HCT116 (cell line): ENCODE measurements around the gene PRB2. TPM values are rescaled to one million over a fixed set of nuclear protein-coding genes. Genes with fewer than 3 reads are reported as not detected.
"Not testable (repeated sequence)": the region's sequence is repeated elsewhere in the genome, so short reads cannot be mapped to it uniquely, and the experiment has no call there.

Source experiments
- ATAC-seq: fragments of 200-7000 bp; cut with Tn5 transposase; 2 replicates; pipeline ENCODE4 v1.9.1; 2020; ENCODE audit warnings: mild to moderate bottlenecking, moderate library complexity
- BruUV-seq: library from RNA; stranded (reverse); fragments of 400-500 nt; replicated peaks from 2 replicates; lab custom pipeline; 2021; lab: Mats Ljungman, UMichigan
- CTCF ChIA-PET: fragments of 300-600 bp; sonication (Branson Sonifier 250); formaldehyde crosslinking; loops from one replicate; lab custom pipeline; 2021; ENCODE audit warnings: antibody characterized with exemption; lab: Charles Lee
- POLR2A ChIA-PET: fragments of 300-600, 350-600 bp; sonication (Branson Sonifier 250); formaldehyde crosslinking; loops from one replicate; lab custom pipeline; 2021; ENCODE audit warnings: antibody characterized with exemption; lab: Charles Lee
- RAD21 ChIA-PET, 2 experiments: fragments of 300-600 bp; sonication (Branson Sonifier 250); formaldehyde crosslinking; loops; one replicate each; lab custom pipeline; 2023; ENCODE audit warnings: low total read pairs in 2 of 2; ENCODE audit not compliant: uncharacterized antibody in 2 of 2, unreplicated experiment in 2 of 2, low non-redundant PET in 1 of 2; lab: Charles Lee
- DNase-seq: peaks from one replicate; pipeline ENCODE4 v3.0.0-alpha.2; 2010; ENCODE audit warnings: low read depth, low spot score
- H2AFZ ChIP-seq: fragments of 200-600 bp; shearing (Covaris generic), sonication (generic); 2 replicates; pipeline ENCODE4 v1.6.1; 2017; ENCODE audit warnings: low read depth, mixed run types, mixed read lengths, antibody characterized with exemption, low read length; ENCODE audit not compliant: poor library complexity, severe bottlenecking
- H3K27ac ChIP-seq: 2 replicates; pipeline ENCODE4 v1.5.1; 2012; ENCODE audit warnings: low read depth, low read length
- H3K27me3 ChIP-seq: fragments of 200-600 bp; sonication (generic); 2 replicates; pipeline ENCODE4 v1.6.1; 2016; ENCODE audit warnings: mixed run types, low read length, mixed read lengths; ENCODE audit not compliant: insufficient read depth
- H3K36me3 ChIP-seq, 2 experiments: fragments of 200-500 bp in 1 of 2; fragments of 200-600 bp in 1 of 2; sonication (Bioruptor generic) in 1 of 2; sonication (generic) in 1 of 2; 2 replicates each; pipeline versions ENCODE4 v1.5.1 to v1.6.1; 2014 to 2016; ENCODE audit warnings: low read length in 2 of 2, inconsistent platforms in 1 of 2, mixed read lengths in 1 of 2, mixed run types in 1 of 2; ENCODE audit not compliant: insufficient read depth in 2 of 2, control insufficient read depth in 1 of 2
- H3K4me1 ChIP-seq, 2 experiments: fragments of 200-600 bp in 1 of 2; sonication (generic) in 1 of 2; 2 replicates each; pipeline versions ENCODE4 v1.5.1 to v1.6.1; 2012 to 2017; ENCODE audit warnings: low read length in 2 of 2, inconsistent platforms in 1 of 2, mild to moderate bottlenecking in 1 of 2, mixed read lengths in 1 of 2, mixed run types in 1 of 2, moderate library complexity in 1 of 2; ENCODE audit not compliant: insufficient read depth in 2 of 2, control insufficient read depth in 1 of 2
- H3K4me2 ChIP-seq: fragments of 200-600 bp; sonication (generic); 2 replicates; pipeline ENCODE4 v1.6.1; 2017; ENCODE audit warnings: mixed run types, low read length, mixed read lengths
- H3K4me3 ChIP-seq, 2 experiments: fragments of 200-600 bp in 1 of 2; sonication (generic) in 1 of 2; replicated peaks in 1 of 2; 2 replicates each; pipeline ENCODE4 v1.5.1; 2011 to 2016; ENCODE audit warnings: low read length in 2 of 2, control low read depth in 1 of 2, low read depth in 1 of 2, mild to moderate bottlenecking in 1 of 2, mixed read lengths in 1 of 2, mixed run types in 1 of 2
- H3K79me2 ChIP-seq: fragments of 200-600 bp; sonication (generic); 2 replicates; pipeline ENCODE4 v1.6.1; 2017; ENCODE audit warnings: mild to moderate bottlenecking, mixed run types, low read length, moderate library complexity, mixed read lengths; ENCODE audit not compliant: insufficient read depth
- H3K9ac ChIP-seq: fragments of 200-600 bp; sonication (generic); 2 replicates; pipeline ENCODE4 v1.6.1; 2016; ENCODE audit warnings: low read length, mixed read lengths
- H3K9me2 ChIP-seq: fragments of 200-600 bp; sonication (generic), shearing (Covaris generic); 2 replicates; pipeline ENCODE4 v1.6.1; 2017; ENCODE audit warnings: mixed run types, mild to moderate bottlenecking, moderate library complexity; ENCODE audit not compliant: insufficient read depth
- H3K9me3 ChIP-seq, 2 experiments: fragments of 200-500 bp in 1 of 2; fragments of 200-600 bp in 1 of 2; sonication (Bioruptor generic) in 1 of 2; sonication (generic) in 1 of 2; 2 replicates each; pipeline ENCODE4 v1.6.1; 2014 to 2017; ENCODE audit warnings: low read length in 2 of 2, mixed read lengths in 2 of 2, inconsistent platforms in 1 of 2, low read depth in 1 of 2, mild to moderate bottlenecking in 1 of 2, mixed run types in 1 of 2, moderate library complexity in 1 of 2; ENCODE audit not compliant: control insufficient read depth in 1 of 2, insufficient read depth in 1 of 2
- H4K20me1 ChIP-seq: fragments of 200-600 bp; sonication (generic), shearing (Covaris generic); 2 replicates; pipeline ENCODE4 v1.6.1; 2017; ENCODE audit warnings: mixed run types, mild to moderate bottlenecking, moderate library complexity; ENCODE audit not compliant: insufficient read depth
- ATF3 ChIP-seq: IDR thresholded peaks from 2 replicates; pipeline ENCODE4 v1.6.1; 2012
- CEBPB ChIP-seq: IDR thresholded peaks from 2 replicates; pipeline ENCODE4 v1.6.1; 2012; ENCODE audit warnings: low read depth
- EZH2 ChIP-seq: fragments of 200-600 bp; sonication (generic); IDR thresholded peaks from 2 replicates; pipeline ENCODE4 v1.6.1; 2017; ENCODE audit warnings: antibody characterized with exemption, mixed run types
- MAX ChIP-seq: IDR thresholded peaks from 2 replicates; pipeline ENCODE4 v1.6.1; 2012
- SRF ChIP-seq: IDR thresholded peaks from 2 replicates; pipeline ENCODE4 v1.6.1; 2012; ENCODE audit warnings: low read depth
- YY1 ChIP-seq: IDR thresholded peaks from 2 replicates; pipeline ENCODE4 v1.6.1; 2011; ENCODE audit warnings: low read length, low read depth, moderate library complexity, mild to moderate bottlenecking; ENCODE audit not compliant: insufficient replicate concordance; ENCODE audit errors: extremely low read depth
- ZNF274 ChIP-seq: fragments of 200-500 bp; sonication (Bioruptor generic); IDR thresholded peaks from 2 replicates; pipeline ENCODE4 v1.6.1; 2014; ENCODE audit warnings: mild to moderate bottlenecking, low read depth, low read length, inconsistent platforms
- intact Hi-C: fragments of 100-400 bp; cut with micrococcal nuclease; formaldehyde crosslinking; loops from 2 replicates; pipeline ENCODE4 v1.10.0; 2022
- total RNA-seq: library from RNA; stranded (reverse); gene quantifications from one replicate; pipeline ENCODE4 v1.2.1, GENCODE V29; 2021; ENCODE audit not compliant: unreplicated experiment

PRB2 gene
- total RNA-seq, 1 experiment from 2014 or later, result not detected

DNA sequence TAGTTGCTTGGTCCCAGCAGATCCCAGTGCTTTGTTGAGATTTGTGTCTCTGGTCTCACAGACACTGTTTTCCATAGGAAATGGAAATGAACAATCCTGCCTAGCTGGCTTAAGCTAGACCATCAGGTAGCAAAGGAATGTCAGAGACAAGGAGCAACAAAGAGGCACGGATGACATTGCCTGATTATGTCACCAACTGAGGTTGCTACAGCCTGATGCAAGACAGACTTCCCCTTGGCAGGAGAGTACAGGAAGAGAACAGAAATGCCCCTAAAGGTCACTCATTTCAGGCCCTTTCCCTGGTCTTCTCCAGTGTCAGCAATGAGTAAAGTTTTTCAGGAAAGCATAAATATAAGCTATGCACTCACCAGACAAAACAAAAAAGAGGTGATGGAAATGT is 2.0 kb upstream of the PRB2 start:
- Histone ChIP-seq H3K4me1 (no peaks in the 10 kb centered on the region), H3K9me3 (no peaks in the 10 kb centered on the region), H3K79me2 (no peaks in the 10 kb centered on the region), H3K36me3 (no peaks in the 10 kb centered on the region), H3K27me3 (peaks cover 28% of the 10 kb centered on the region; the same call in 1 of the 2 replicates), H4K20me1 (no peaks in the 10 kb centered on the region), H3K27ac (no peak overlapping the region), H3K9me2 (no peaks in the 10 kb centered on the region), H3K4me2 (no peak overlapping the region), H3K4me3 (no peak overlapping the region), H3K9ac (no peak overlapping the region), H2AFZ (no peak overlapping the region)
- no peak for ATAC-seq
- no TSS peak for BruUV-seq
- DNase-seq, result no peak
- ChIA-PET CTCF (no interaction called here), POLR2A (no interaction called here), RAD21 (no interaction called here)
- TF ChIP-seq SRF (no peak), ATF3 (no peak), ZNF274 (no peak), EZH2 (no peak), CEBPB (no peak), YY1 (no peak), MAX (no peak)
- intact Hi-C loops, result no loop called here

GRCh38 chr12:11391456-11391855 is 3.9 kb downstream of the PRB2 start:
- BruUV-seq, intact Hi-C loops, H3K36me3 ChIP-seq, ATAC-seq, H3K4me2 ChIP-seq, H3K27ac ChIP-seq, H3K9ac ChIP-seq, H4K20me1 ChIP-seq, DNase-seq, H3K9me2 ChIP-seq, H2AFZ ChIP-seq, H3K79me2 ChIP-seq, H3K4me3 ChIP-seq, POLR2A ChIA-PET, CTCF ChIA-PET, H3K4me1 ChIP-seq, RAD21 ChIA-PET, H3K9me3 ChIP-seq: not testable (repeated sequence)
- peaks cover 46% of the 10 kb centered on the region for H3K27me3 ChIP-seq

DNA sequence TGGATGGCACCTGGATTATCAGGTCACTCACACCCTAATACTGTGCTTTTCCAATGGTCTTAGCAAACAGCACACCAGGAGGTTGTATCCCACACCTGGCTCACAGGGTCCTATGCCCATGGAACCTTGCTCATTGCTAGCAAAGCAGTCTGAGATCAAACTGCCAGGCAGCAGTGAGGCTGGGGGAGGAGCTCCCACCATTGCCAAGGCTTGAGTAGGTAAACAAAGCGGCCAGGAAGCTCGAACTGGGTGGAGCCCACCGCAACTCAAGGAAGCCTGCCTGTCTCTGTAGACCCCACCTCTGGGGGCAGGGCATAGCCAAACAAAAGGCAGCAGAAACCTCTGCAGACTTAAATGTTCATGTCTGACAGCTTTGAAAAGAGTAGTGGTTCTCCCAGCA is 17.9 kb downstream of the PRB2 start:
- H3K9me2 ChIP-seq, H2AFZ ChIP-seq, CTCF ChIA-PET, H3K79me2 ChIP-seq, H3K4me3 ChIP-seq, DNase-seq, H4K20me1 ChIP-seq, H3K27ac ChIP-seq, H3K4me1 ChIP-seq, BruUV-seq, ATAC-seq, RAD21 ChIA-PET, H3K4me2 ChIP-seq, intact Hi-C loops, H3K9me3 ChIP-seq, H3K27me3 ChIP-seq, POLR2A ChIA-PET, H3K36me3 ChIP-seq, H3K9ac ChIP-seq: not testable (repeated sequence)
